IMR-90 (cell line): ENCODE measurements around the gene ANK3. TPM values are rescaled to one million over a fixed set of nuclear protein-coding genes. Genes with fewer than 3 reads are reported as not detected.

Source experiments
- ATAC-seq: fragments of 200-7000 bp; cut with Tn5 transposase; 2 replicates; pipeline ENCODE4 v1.9.1; 2020; ENCODE audit warnings: low read depth, mild to moderate bottlenecking, moderate library complexity
- BruUV-seq: library from RNA; stranded (reverse); fragments of 400-500 nt; replicated peaks from 2 replicates; lab custom pipeline; 2021; lab: Mats Ljungman, UMichigan
- CTCF ChIA-PET: fragments of 300-600 bp; formaldehyde crosslinking; extraction: SDS; loops from one replicate; lab custom pipeline; 2021; ENCODE audit warnings: antibody characterized with exemption; lab: Yijun Ruan, JAX
- POLR2A ChIA-PET: fragments of 300-600 bp; sonication (Branson Sonifier 250); formaldehyde crosslinking; loops from one replicate; lab custom pipeline; 2022; ENCODE audit warnings: antibody characterized with exemption; ENCODE audit not compliant: unreplicated experiment; lab: Charles Lee
- DNase-seq: peaks from one replicate; pipeline ENCODE4 v3.0.0; 2013
- H2AFZ ChIP-seq: replicated peaks from 2 replicates; pipeline ENCODE3; 2013; ENCODE audit warnings: low read length, mild to moderate bottlenecking; ENCODE audit not compliant: poor library complexity
- H2AK5ac ChIP-seq: 2 replicates; pipeline ENCODE4 v1.6.1; 2013; ENCODE audit warnings: low read depth, low read length, inconsistent platforms
- H2AK9ac ChIP-seq: replicated peaks from 2 replicates; pipeline ENCODE3; 2013; ENCODE audit warnings: mild to moderate bottlenecking, low read depth, low read length, moderate library complexity; ENCODE audit not compliant: poor library complexity
- H2BK120ac ChIP-seq: 2 replicates; pipeline ENCODE4 v1.6.1; 2013; ENCODE audit warnings: low read depth, low read length, inconsistent platforms
- H2BK15ac ChIP-seq: 3 replicates; pipeline ENCODE4 v1.6.1; 2013; ENCODE audit warnings: low read depth, low read length, inconsistent platforms
- H2BK20ac ChIP-seq: 2 replicates; pipeline ENCODE4 v1.6.1; 2013; ENCODE audit warnings: low read depth, mild to moderate bottlenecking, inconsistent platforms, low read length, moderate library complexity
- H2BK5ac ChIP-seq: 2 replicates; pipeline ENCODE4 v1.6.1; 2013; ENCODE audit warnings: mild to moderate bottlenecking, low read depth, low read length, inconsistent platforms; ENCODE audit not compliant: poor library complexity, severe bottlenecking
- H3K14ac ChIP-seq: replicated peaks from 2 replicates; pipeline ENCODE4 v1.6.1; 2013; ENCODE audit warnings: low read depth, low read length, inconsistent platforms
- H3K18ac ChIP-seq: 2 replicates; pipeline ENCODE4 v1.6.1; 2013; ENCODE audit warnings: low read depth, low read length, control low read depth
- H3K23ac ChIP-seq: 2 replicates; pipeline ENCODE4 v1.6.1; 2013; ENCODE audit warnings: low read depth, low read length, inconsistent platforms
- H3K27ac ChIP-seq: 2 replicates; pipeline ENCODE4 v1.5.1; 2013; ENCODE audit warnings: mild to moderate bottlenecking, control low read depth, low read length; ENCODE audit not compliant: insufficient read depth
- H3K27me3 ChIP-seq: 2 replicates; pipeline ENCODE4 v1.6.1; 2013; ENCODE audit warnings: low read length; ENCODE audit not compliant: control insufficient read depth, insufficient read depth
- H3K36me3 ChIP-seq: 2 replicates; pipeline ENCODE4 v1.6.1; 2013; ENCODE audit warnings: low read length, mixed read lengths; ENCODE audit not compliant: control insufficient read depth, insufficient read depth
- H3K4ac ChIP-seq: 2 replicates; pipeline ENCODE4 v1.6.1; 2013; ENCODE audit warnings: low read depth, low read length, inconsistent platforms
- H3K4me1 ChIP-seq: 2 replicates; pipeline ENCODE4 v1.6.1; 2013; ENCODE audit warnings: low read length, mixed read lengths; ENCODE audit not compliant: control insufficient read depth, insufficient read depth
- H3K4me2 ChIP-seq: 2 replicates; pipeline ENCODE4 v1.6.1; 2013; ENCODE audit warnings: low read depth, mild to moderate bottlenecking, control low read depth, low read length, moderate library complexity
- H3K4me3 ChIP-seq: 2 replicates; pipeline ENCODE4 v1.5.1; 2013; ENCODE audit warnings: low read depth, mild to moderate bottlenecking, control low read depth, low read length, moderate library complexity; ENCODE audit not compliant: insufficient read depth
- H3K56ac ChIP-seq: 2 replicates; pipeline ENCODE4 v1.6.1; 2013; ENCODE audit warnings: low read length, inconsistent platforms; ENCODE audit not compliant: insufficient read depth; ENCODE audit errors: extremely low read depth
- H3K79me1 ChIP-seq, 2 experiments: 2 replicates each; pipeline ENCODE4 v1.6.1; 2013; ENCODE audit warnings: low read length in 2 of 2, inconsistent platforms in 1 of 2, low read depth in 1 of 2
- H3K9ac ChIP-seq: 2 replicates; pipeline ENCODE4 v1.6.1; 2013; ENCODE audit warnings: low read depth, low read length, control low read depth
- H3K9me1 ChIP-seq: 2 replicates; pipeline ENCODE4 v1.6.1; 2013; ENCODE audit warnings: low read length, inconsistent platforms; ENCODE audit not compliant: insufficient read depth
- H3K9me3 ChIP-seq: 2 replicates; pipeline ENCODE4 v1.6.1; 2013; ENCODE audit warnings: low read length; ENCODE audit not compliant: control insufficient read depth, insufficient read depth
- H4K20me1 ChIP-seq: 2 replicates; pipeline ENCODE4 v1.6.1; 2013; ENCODE audit warnings: low read length, inconsistent platforms; ENCODE audit not compliant: insufficient read depth
- H4K5ac ChIP-seq: 2 replicates; pipeline ENCODE4 v1.6.1; 2013; ENCODE audit warnings: mild to moderate bottlenecking, low read depth, low read length, control low read depth
- H4K8ac ChIP-seq, 2 experiments: 2 replicates each; pipeline ENCODE4 v1.6.1; 2013; ENCODE audit warnings: low read depth in 2 of 2, low read length in 2 of 2, control low read depth in 1 of 2, inconsistent platforms in 1 of 2
- H4K91ac ChIP-seq: 2 replicates; pipeline ENCODE4 v1.6.1; 2013; ENCODE audit warnings: low read depth, low read length, inconsistent platforms; ENCODE audit not compliant: insufficient read depth
- CTCF ChIP-seq: conservative IDR thresholded peaks from 2 replicates; pipeline ENCODE4 v1.5.1; 2012; ENCODE audit warnings: mild to moderate bottlenecking, low read depth, low read length, improper control_type of control experiment
- NFE2L2 ChIP-seq: fragments of 150-350 bp; IDR thresholded peaks from 2 replicates; pipeline ENCODE4 v1.6.1; 2016; ENCODE audit warnings: low read depth, mild to moderate bottlenecking, low read length
- RAD21 ChIP-seq: IDR thresholded peaks from 2 replicates; pipeline ENCODE4 v1.6.1; 2012; ENCODE audit warnings: low read length, improper control_type of control experiment
- RFX5 ChIP-seq: IDR thresholded peaks from 2 replicates; pipeline ENCODE4 v1.8.0; 2012; ENCODE audit warnings: low read depth, mild to moderate bottlenecking, low read length, moderate library complexity
- SMC3 ChIP-seq: fragments of 150-350 bp; IDR thresholded peaks from 2 replicates; pipeline ENCODE4 v1.6.1; 2016; ENCODE audit warnings: low read depth, mild to moderate bottlenecking, antibody characterized with exemption, low read length, moderate library complexity
- WGBS, 2 experiments: methylation state at CpG; one replicate each; pipeline versions ENCODE4 v1.1.5 to v1.1.7; 2013; ENCODE audit warnings: missing lambda C conversion rate in 2 of 2; ENCODE audit not compliant: insufficient read length in 1 of 2; ENCODE audit errors: extremely low coverage in 2 of 2; 5-methylcytosine and 5-hydroxymethylcytosine counted together
- dilution Hi-C: fragments of 300-500 bp; cut with HindIII; formaldehyde crosslinking; loops from one replicate; pipeline ENCODE4 v1.14.3; 2018; ENCODE audit warnings: low sequenced_read_pairs; ENCODE audit not compliant: unreplicated experiment
- in situ Hi-C: fragments of 300-500 bp; cut with MboI; formaldehyde crosslinking; loops from 3 replicates; pipeline ENCODE4 v1.14.3; 2019; ENCODE audit warnings: low sequenced_read_pairs, inconsistent platforms, mixed read lengths
- intact Hi-C: fragments of 100-400 bp; cut with micrococcal nuclease; formaldehyde crosslinking; loops from 2 replicates; pipeline ENCODE4 v1.10.0; 2022
- polyA plus RNA-seq, 3 experiments: library from polyadenylated mRNA; depleted of rRNA; stranded (reverse); fragments of >200 nt; gene quantifications; 2 replicates each; pipeline ENCODE4 v1.2.3, GENCODE V29; 2012; ENCODE audit warnings: low replicate concordance in 1 of 3
- total RNA-seq: library from RNA; depleted of rRNA; stranded (reverse); fragments of >200 nt; gene quantifications from 2 replicates; pipeline ENCODE4 v1.2.3, GENCODE V29; 2012
- TF ChIP-seq, protein P1 (sequence below): fragments of 150-350 bp; IDR thresholded peaks from 2 replicates; pipeline ENCODE4 v1.6.1; 2017; ENCODE audit warnings: mild to moderate bottlenecking, antibody characterized with exemption, low read length, low read depth

Gene ANK3
- total and polyA plus RNA-seq, 2 of the 4 experiments (the other 2 are of a cell fraction) = 0.63 to 1.8 TPM

DNA sequence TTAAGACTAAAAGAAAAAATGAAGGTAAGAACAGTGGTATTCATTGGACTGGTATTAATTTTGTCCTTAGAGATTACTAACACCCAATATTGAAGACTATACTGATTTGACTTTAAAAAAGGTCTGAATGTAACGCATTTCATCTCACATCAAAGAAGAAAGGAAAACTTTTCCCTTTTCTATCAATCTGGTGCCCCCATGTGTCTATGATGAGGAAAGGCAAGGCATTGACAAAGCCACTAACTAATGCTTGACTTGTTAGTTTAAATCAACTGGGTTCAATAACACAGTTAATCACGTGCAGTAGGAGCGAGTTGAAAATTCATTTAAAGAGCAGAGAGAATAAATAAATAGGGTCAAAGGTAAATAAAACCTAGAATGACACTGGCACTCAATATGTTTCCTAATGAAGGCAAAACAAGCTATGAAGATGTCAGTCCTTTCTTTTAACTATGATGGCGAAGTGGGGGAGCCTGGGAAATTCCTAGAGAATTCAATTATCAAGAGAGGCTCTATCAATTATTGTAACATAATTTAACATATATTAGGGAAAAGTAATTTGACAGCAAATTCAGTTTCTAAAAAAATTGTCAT lies 180.9 kb downstream of the ANK3 start:
- DNase-seq = peak; percentile 49
- TF ChIP-seq NFE2L2 (no peak), CTCF (peak; percentile 83), SMC3 (peak; percentile 85), RFX5 (no peak), RAD21 (peak; percentile 80)
- TF ChIP-seq, protein P1, sequence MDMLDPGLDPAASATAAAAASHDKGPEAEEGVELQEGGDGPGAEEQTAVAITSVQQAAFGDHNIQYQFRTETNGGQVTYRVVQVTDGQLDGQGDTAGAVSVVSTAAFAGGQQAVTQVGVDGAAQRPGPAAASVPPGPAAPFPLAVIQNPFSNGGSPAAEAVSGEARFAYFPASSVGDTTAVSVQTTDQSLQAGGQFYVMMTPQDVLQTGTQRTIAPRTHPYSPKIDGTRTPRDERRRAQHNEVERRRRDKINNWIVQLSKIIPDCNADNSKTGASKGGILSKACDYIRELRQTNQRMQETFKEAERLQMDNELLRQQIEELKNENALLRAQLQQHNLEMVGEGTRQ = no peak
- Histone ChIP-seq H4K91ac (no peak overlapping the region), H3K56ac (no peak overlapping the region), H2BK5ac (no peak overlapping the region), H3K79me1 (no peaks in the 10 kb centered on the region), H3K9me3 (no peaks in the 10 kb centered on the region), H3K4ac (no peak overlapping the region), H3K4me1 (no peaks in the 10 kb centered on the region), H3K14ac (no peak overlapping the region), H3K27ac (no peak overlapping the region), H3K4me3 (no peak overlapping the region), H3K27me3 (peaks cover 15% of the 10 kb centered on the region), H4K20me1 (no peaks in the 10 kb centered on the region), H3K18ac (no peak overlapping the region), H2BK120ac (no peak overlapping the region), H3K23ac (no peak overlapping the region), H3K4me2 (no peak overlapping the region), H2BK20ac (no peak overlapping the region), H3K36me3 (no peaks in the 10 kb centered on the region), H2BK15ac (no peak overlapping the region), H4K8ac (no peak overlapping the region), H2AK9ac (no peak overlapping the region), H4K5ac (no peak overlapping the region), H2AFZ (no peak overlapping the region), H2AK5ac (no peak overlapping the region), H3K9ac (no peak overlapping the region), H3K9me1 (no peaks in the 10 kb centered on the region)
- no TSS peak for BruUV-seq
- ATAC-seq = peak; percentile 59
- WGBS, 2 experiments = no CpG with 5 or more reads among the region's 4 CpGs
- CTCF ChIA-PET = interaction anchor here (0.6 to 4.1 kb wide), 12 partner anchors 9 to 580 kb away, joined by 3 to 32 read pairs (median 4); no protein-coding TSS in a partner anchor
- intact Hi-C loops = loop anchor here (1.0 to 10.0 kb wide), 6 partner anchors 93 to 974 kb away; partner anchors contain the start of gene CCDC6
- in situ Hi-C loops = loop anchor here (5.0 to 25.0 kb wide), 2 partner anchors 111 to 571 kb away; no protein-coding TSS in a partner anchor
- POLR2A ChIA-PET = no interaction called here
- dilution Hi-C loops = no loop called here
